ENCODE measurements around the gene PGR. TPM values are rescaled to one million over a fixed set of nuclear protein-coding genes. Genes with fewer than 3 reads are reported as not detected.

PGR gene
- total RNA-seq = 0.05 TPM
- 0.07 TPM for polyA plus RNA-seq
- long read RNA-seq, donor 1 = 0 reads
- long read RNA-seq, donor 2 = 0 reads
- long read RNA-seq, donor 3 = 0 reads
- long read RNA-seq, donor 4 = 0 reads
- long read RNA-seq, donor 5 = 0 reads
- long read RNA-seq, donor 6 = 0 reads
- long read RNA-seq, donor 7 = 0 reads
- long read RNA-seq, donor 8 = 0 reads
- long read RNA-seq, donor 9 = 0 reads
- long read RNA-seq, donor 10 = 0 reads

DNA sequence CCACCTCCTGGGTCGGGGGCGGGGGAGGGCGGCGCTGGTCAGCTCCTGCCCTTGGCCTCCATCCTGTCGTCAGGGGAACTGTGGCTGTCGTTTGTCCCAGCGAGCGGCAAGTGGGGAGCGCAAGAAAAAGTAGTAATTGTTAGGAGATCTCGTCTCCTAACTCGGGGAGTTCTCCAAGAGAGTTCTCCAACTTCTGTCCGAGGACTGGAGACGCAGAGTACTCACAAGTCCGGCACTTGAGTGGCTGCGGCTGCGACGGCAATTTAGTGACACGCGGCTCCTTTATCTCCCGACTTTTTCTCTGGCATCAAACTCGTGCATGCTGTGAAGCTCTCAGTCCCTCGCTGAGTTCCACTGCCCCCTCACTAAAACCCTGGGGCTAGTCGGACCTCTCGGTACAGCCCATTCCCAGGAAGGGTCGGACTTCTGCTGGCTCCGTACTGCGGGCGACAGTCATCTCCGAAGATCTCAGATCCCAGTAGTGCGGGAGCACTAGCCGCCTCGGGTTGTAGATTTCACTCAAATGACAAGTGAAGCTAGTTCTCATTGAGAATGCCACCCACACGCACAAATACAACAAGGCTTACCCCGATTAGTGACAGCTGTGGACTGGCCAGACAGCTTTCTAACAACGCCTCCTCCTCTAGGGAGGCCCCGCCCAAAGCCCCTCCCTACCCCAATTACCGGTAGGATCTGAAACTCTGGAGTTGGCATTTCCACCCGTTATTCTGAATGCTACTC lies at the start of gene PGR:
Gene PGR, minus strand, starts transcription at position 611 of the 741 bp plus-strand sequence. CDS start 743 bp downstream, outside the sequence.
- Histone ChIP-seq H3K4me1 (ENCODE audit: control insufficient read depth in 2 of 2, insufficient read depth in 2 of 2, low read length in 2 of 2) (peaks cover 0 to 3% of the 10 kb centered on the region in 2 donors), H3K4me3 (ENCODE audit: low read length in 2 of 2) (no peak within 1 kb of the TSS), H3K9me3 (ENCODE audit: control insufficient read depth in 2 of 2, insufficient read depth in 1 of 2, low read length in 1 of 2) (no peaks in the 10 kb centered on the region), H3K27ac (ENCODE audit: low read depth in 1 of 2, low read length in 1 of 2) (no peak within 1 kb of the TSS), H3K27me3 (ENCODE audit: control insufficient read depth in 2 of 2, insufficient read depth in 1 of 2, low read length in 1 of 2) (peaks cover 43 to 57% of the 10 kb centered on the region in 2 donors), H3K36me3 (ENCODE audit: control insufficient read depth in 2 of 2, insufficient read depth in 2 of 2, low read length in 1 of 2) (no peaks in the 10 kb centered on the region)
- WGBS = 4% methylated on average over 38 of the region's 38 CpGs
- DNase-seq (ENCODE audit: low read depth in 6 of 9, low spot score in 9 of 9) = no peak

DNA sequence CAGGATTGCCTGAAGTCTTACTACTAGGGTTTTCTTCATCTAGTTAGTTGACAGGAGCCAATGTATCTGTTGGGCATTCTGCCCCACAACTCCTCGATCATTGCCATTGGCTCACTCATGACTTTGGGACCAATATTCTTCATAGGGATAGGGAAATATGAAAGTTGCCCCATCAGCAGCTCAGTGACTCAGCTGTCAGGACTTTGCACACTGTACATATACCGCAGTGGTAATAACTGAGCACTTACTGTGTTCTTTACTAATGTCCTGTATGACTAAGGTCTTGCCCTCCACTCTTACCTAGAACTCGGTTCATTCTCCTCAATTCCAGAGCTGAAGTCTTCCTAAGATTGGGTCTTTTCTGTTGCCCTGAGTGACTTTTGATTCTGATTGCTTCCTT lies 46.8 kb upstream of the PGR start:
- H3K4me1 ChIP-seq (ENCODE audit: control insufficient read depth in 2 of 2, insufficient read depth in 2 of 2, low read length in 2 of 2) = no peaks in the 10 kb centered on the region
- WGBS = 93% methylated on average over 3 of the region's 3 CpGs
- H3K27me3 ChIP-seq (ENCODE audit: control insufficient read depth in 2 of 2, insufficient read depth in 1 of 2, low read length in 1 of 2) = no peaks in the 10 kb centered on the region
- H3K36me3 ChIP-seq (ENCODE audit: control insufficient read depth in 2 of 2, insufficient read depth in 2 of 2, low read length in 1 of 2) = no peaks in the 10 kb centered on the region
- H3K4me3 ChIP-seq (ENCODE audit: low read length in 2 of 2) = no peak overlapping the region
- DNase-seq (ENCODE audit: low read depth in 6 of 9, low spot score in 9 of 9) = no peak
- H3K9me3 ChIP-seq (ENCODE audit: control insufficient read depth in 2 of 2, insufficient read depth in 1 of 2, low read length in 1 of 2) = no peaks in the 10 kb centered on the region
- H3K27ac ChIP-seq (ENCODE audit: low read depth in 1 of 2, low read length in 1 of 2) = no peak overlapping the region

DNA sequence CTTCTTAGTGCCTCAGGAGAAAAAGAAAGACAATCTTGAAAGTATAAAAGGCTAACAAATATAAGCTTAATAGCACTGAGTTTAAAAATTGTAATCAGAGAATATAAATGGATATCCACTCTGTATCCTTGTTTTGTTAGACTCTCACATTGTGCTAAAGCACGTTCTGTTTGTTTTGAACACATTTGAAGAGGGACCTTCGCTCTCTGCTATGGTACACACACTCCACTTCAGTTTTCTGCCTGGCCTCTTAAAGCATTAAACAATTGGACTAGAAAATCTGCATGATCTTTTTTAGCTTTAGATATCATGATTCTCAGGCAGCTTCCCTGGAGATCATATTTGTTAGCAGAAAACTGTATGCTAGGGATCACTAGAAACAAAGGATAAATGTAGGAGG lies 40.3 kb upstream of the PGR start:
- 77% methylated on average over 2 of the region's 2 CpGs for WGBS
- Histone ChIP-seq H3K4me1 (ENCODE audit: control insufficient read depth in 2 of 2, insufficient read depth in 2 of 2, low read length in 2 of 2) (no peaks in the 10 kb centered on the region), H3K36me3 (ENCODE audit: control insufficient read depth in 2 of 2, insufficient read depth in 2 of 2, low read length in 1 of 2) (no peaks in the 10 kb centered on the region), H3K4me3 (ENCODE audit: low read length in 2 of 2) (no peak overlapping the region), H3K9me3 (ENCODE audit: control insufficient read depth in 2 of 2, insufficient read depth in 1 of 2, low read length in 1 of 2) (no peaks in the 10 kb centered on the region), H3K27ac (ENCODE audit: low read depth in 1 of 2, low read length in 1 of 2) (no peak overlapping the region), H3K27me3 (ENCODE audit: control insufficient read depth in 2 of 2, insufficient read depth in 1 of 2, low read length in 1 of 2) (no peaks in the 10 kb centered on the region)
- DNase-seq (ENCODE audit: low read depth in 6 of 9, low spot score in 9 of 9) = no peak

DNA sequence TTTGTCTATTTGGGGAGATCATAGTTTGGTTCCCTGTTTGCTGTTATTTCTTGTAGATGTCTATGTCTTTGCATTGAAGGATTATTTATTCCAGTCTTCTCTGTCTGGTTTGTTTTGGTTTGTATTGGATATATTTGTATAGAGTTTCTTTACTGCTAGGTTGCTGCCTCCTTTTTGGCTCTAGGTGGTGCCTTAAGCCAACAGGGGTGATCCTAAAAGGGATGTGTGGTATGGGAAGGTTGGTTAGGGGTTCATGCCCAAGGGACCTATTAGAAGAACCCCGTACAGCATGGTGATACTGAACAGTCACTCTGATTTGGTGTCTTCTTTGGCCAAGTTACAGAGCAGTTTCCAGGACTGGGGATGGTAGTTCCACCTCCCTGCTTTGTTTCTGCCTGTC lies 36.4 kb upstream of the PGR start:
- no peak for DNase-seq (ENCODE audit: low read depth in 6 of 9, low spot score in 9 of 9)
- Histone ChIP-seq H3K4me3 (ENCODE audit: low read length in 2 of 2) (no peak overlapping the region), H3K27me3 (ENCODE audit: control insufficient read depth in 2 of 2, insufficient read depth in 1 of 2, low read length in 1 of 2) (no peaks in the 10 kb centered on the region), H3K36me3 (ENCODE audit: control insufficient read depth in 2 of 2, insufficient read depth in 2 of 2, low read length in 1 of 2) (no peaks in the 10 kb centered on the region), H3K27ac (ENCODE audit: low read depth in 1 of 2, low read length in 1 of 2) (no peak overlapping the region), H3K9me3 (ENCODE audit: control insufficient read depth in 2 of 2, insufficient read depth in 1 of 2, low read length in 1 of 2) (no peaks in the 10 kb centered on the region), H3K4me1 (ENCODE audit: control insufficient read depth in 2 of 2, insufficient read depth in 2 of 2, low read length in 2 of 2) (no peaks in the 10 kb centered on the region)
- 85% methylated on average over 1 of the region's 1 CpG for WGBS

DNA sequence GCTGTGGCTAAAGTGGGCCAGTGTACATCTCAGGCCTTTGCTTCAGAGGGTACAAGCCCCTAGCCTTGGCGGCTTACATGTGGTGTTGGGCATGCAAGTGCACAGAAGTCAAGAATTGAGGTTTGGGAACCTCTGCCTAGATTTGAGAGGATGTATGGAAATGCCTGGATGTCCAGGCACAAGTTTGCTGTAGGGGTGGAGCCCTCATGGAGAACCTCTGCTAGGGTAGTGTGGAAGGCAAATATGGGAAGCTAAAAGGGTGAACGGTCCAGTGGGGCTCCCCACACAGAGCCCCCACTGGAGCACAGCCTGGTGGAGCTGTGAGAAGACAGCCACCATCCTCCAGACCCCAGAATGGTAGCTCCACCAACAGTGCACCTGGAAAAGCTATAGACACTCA lies 28.5 kb upstream of the PGR start:
- H3K36me3 ChIP-seq (ENCODE audit: control insufficient read depth in 2 of 2, insufficient read depth in 2 of 2, low read length in 1 of 2) = no peaks in the 10 kb centered on the region
- DNase-seq (ENCODE audit: low read depth in 6 of 9, low spot score in 9 of 9) = no peak
- no peak overlapping the region for H3K4me3 ChIP-seq (ENCODE audit: low read length in 2 of 2)
- peaks cover 0 to 5% of the 10 kb centered on the region in 2 donors for H3K9me3 ChIP-seq (ENCODE audit: control insufficient read depth in 2 of 2, insufficient read depth in 1 of 2, low read length in 1 of 2)
- H3K27ac ChIP-seq (ENCODE audit: low read depth in 1 of 2, low read length in 1 of 2) = no peak overlapping the region
- H3K27me3 ChIP-seq (ENCODE audit: control insufficient read depth in 2 of 2, insufficient read depth in 1 of 2, low read length in 1 of 2) = no peaks in the 10 kb centered on the region
- WGBS = 89% methylated on average over 2 of the region's 2 CpGs
- H3K4me1 ChIP-seq (ENCODE audit: control insufficient read depth in 2 of 2, insufficient read depth in 2 of 2, low read length in 2 of 2) = no peaks in the 10 kb centered on the region

DNA sequence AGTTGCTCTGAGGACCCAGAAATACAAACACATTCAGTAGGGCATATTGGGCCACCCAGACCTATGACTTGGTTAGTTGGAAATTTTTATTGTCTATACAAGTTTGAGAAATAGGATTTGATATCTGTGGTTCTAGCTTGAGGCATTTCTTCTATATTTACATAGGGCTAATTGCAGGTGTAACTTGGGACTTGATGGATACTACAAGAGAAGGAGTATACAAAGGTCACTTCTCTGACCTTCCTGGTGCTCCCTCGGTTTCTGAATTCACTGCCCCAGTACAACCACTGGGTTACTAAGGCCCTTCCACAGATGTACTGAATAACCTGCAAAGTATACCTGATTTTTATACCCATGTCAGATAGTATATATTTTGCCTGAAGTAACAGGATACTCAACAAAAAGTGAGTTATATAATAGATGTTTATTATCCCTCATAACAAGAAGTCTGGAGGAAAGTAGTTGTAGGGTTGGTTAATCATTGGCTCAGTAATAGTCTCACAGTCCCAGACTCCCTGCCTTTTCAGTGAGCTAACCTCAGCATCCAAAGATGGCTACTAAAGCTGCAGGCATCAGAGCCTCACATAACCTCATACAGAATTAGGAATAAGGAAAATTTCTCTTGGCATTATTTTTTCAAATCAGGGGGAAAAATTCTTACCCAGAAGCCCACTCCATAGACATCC lies 8.8 kb upstream of the PGR start:
- Histone ChIP-seq H3K9me3 (ENCODE audit: control insufficient read depth in 2 of 2, insufficient read depth in 1 of 2, low read length in 1 of 2) (no peaks in the 10 kb centered on the region), H3K36me3 (ENCODE audit: control insufficient read depth in 2 of 2, insufficient read depth in 2 of 2, low read length in 1 of 2) (no peaks in the 10 kb centered on the region), H3K27me3 (ENCODE audit: control insufficient read depth in 2 of 2, insufficient read depth in 1 of 2, low read length in 1 of 2) (no peaks in the 10 kb centered on the region), H3K27ac (ENCODE audit: low read depth in 1 of 2, low read length in 1 of 2) (no peak overlapping the region), H3K4me3 (ENCODE audit: low read length in 2 of 2) (no peak overlapping the region), H3K4me1 (ENCODE audit: control insufficient read depth in 2 of 2, insufficient read depth in 2 of 2, low read length in 2 of 2) (no peaks in the 10 kb centered on the region)
- no peak for DNase-seq (ENCODE audit: low read depth in 6 of 9, low spot score in 9 of 9)
- WGBS = 84% methylated on average over 1 of the region's 1 CpG

DNA sequence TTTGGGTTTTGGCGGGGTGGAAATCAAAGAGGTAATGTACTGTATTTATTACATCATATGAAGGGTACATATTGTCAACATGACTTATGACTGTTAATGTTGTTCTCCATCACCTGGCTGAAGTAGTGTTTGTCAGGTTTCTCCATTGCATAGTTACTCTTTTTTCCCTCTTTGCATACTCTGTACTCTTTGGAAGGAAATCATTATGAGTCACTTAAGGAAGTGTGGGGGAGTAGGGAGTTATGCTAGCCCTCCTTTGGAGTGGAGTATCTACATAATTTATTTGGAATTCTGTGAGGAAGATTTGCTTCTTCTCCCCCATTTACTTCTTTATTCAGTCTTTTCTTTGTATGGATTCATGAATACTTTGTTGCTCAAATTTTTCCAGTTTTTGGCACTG lies 3.6 kb upstream of the PGR start:
- no peak overlapping the region for H3K4me3 ChIP-seq (ENCODE audit: low read length in 2 of 2)
- no peaks in the 10 kb centered on the region for H3K4me1 ChIP-seq (ENCODE audit: control insufficient read depth in 2 of 2, insufficient read depth in 2 of 2, low read length in 2 of 2)
- no peaks in the 10 kb centered on the region for H3K9me3 ChIP-seq (ENCODE audit: control insufficient read depth in 2 of 2, insufficient read depth in 1 of 2, low read length in 1 of 2)
- no peak overlapping the region for H3K27ac ChIP-seq (ENCODE audit: low read depth in 1 of 2, low read length in 1 of 2)
- H3K36me3 ChIP-seq (ENCODE audit: control insufficient read depth in 2 of 2, insufficient read depth in 2 of 2, low read length in 1 of 2) = no peaks in the 10 kb centered on the region
- WGBS = 94% methylated on average over 1 of the region's 1 CpG
- no peak for DNase-seq (ENCODE audit: low read depth in 6 of 9, low spot score in 9 of 9)
- H3K27me3 ChIP-seq (ENCODE audit: control insufficient read depth in 2 of 2, insufficient read depth in 1 of 2, low read length in 1 of 2) = peaks cover 23 to 30% of the 10 kb centered on the region in 2 donors

DNA sequence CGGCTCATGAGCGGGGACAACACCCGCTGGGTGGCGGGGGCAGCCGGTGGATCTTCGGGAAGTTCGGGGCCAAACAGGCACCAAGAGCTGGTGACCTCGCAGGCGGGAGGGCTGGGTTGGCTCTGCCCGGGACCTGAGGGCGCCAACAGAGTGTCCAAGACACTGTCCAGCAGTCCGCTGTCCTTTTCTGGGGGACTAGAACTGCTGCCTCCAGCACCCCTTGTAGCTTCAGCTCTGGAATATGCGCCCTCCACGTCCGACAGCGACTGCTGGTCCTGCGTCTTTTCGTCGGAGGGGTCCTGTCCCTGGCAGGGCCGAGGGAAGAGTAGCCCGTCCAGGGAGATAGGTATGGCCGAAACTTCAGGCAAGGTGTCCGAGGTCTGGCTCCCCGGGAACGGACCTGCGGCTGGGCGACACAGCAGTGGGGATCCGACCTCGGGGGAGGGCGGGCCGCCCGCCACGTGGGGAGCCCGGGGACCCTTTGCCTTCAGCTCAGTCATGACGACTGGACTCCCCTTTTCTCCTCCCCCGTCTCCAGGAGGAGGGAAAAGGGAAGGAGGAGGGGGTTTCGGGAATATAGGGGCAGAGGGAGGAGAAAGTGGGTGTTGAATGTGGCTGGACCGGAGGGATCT lies 926 bp downstream of the PGR start:
- no peak for DNase-seq (ENCODE audit: low read depth in 6 of 9, low spot score in 9 of 9)
- no peak overlapping the region for H3K4me3 ChIP-seq (ENCODE audit: low read length in 2 of 2)
- H3K4me1 ChIP-seq (ENCODE audit: control insufficient read depth in 2 of 2, insufficient read depth in 2 of 2, low read length in 2 of 2) = peaks cover 0 to 3% of the 10 kb centered on the region in 2 donors
- H3K27ac ChIP-seq (ENCODE audit: low read depth in 1 of 2, low read length in 1 of 2) = no peak overlapping the region
- WGBS = 8% methylated on average over 38 of the region's 38 CpGs
- H3K27me3 ChIP-seq (ENCODE audit: control insufficient read depth in 2 of 2, insufficient read depth in 1 of 2, low read length in 1 of 2) = peaks cover 43 to 57% of the 10 kb centered on the region in 2 donors
- no peaks in the 10 kb centered on the region for H3K36me3 ChIP-seq (ENCODE audit: control insufficient read depth in 2 of 2, insufficient read depth in 2 of 2, low read length in 1 of 2)
- H3K9me3 ChIP-seq (ENCODE audit: control insufficient read depth in 2 of 2, insufficient read depth in 1 of 2, low read length in 1 of 2) = no peaks in the 10 kb centered on the region

All from thymus (tissue), 14 donors.